K562 (cell line): ENCODE results near the gene IL1RL2. TPM values are rescaled to one million over a fixed set of nuclear protein-coding genes. Genes with fewer than 3 reads are reported as not detected.

ENCODE experiments used
- ATAC-seq: fragments of 200-7000 bp; cut with Tn5 transposase; 3 replicates; pipeline ENCODE4 v1.9.1; 2020; ENCODE audit warnings: moderate library complexity
- BruUV-seq: library from RNA; stranded (reverse); fragments of 400-500 nt; replicated peaks from 2 replicates; lab custom pipeline; 2021; lab: Mats Ljungman, UMichigan
- CTCF ChIA-PET: fragments of 300-600 bp; formaldehyde crosslinking; extraction: SDS; loops from one replicate; lab custom pipeline; 2021; ENCODE audit warnings: low intra/inter-chr PET ratio; lab: Yijun Ruan, JAX
- POLR2A ChIA-PET: fragments of 300-600, 350-650 bp; sonication (Branson Sonifier 250); formaldehyde crosslinking; extraction: SDS; loops from one replicate; lab custom pipeline; 2021; ENCODE audit warnings: antibody characterized with exemption, inconsistent platforms; lab: Yijun Ruan, JAX
- DNase-seq, 4 experiments: peaks; one replicate each; pipeline versions ENCODE4 v3.0.0 to v3.0.0-alpha.2; 2011 to 2018; ENCODE audit warnings: low spot score in 3 of 4, mixed read lengths in 3 of 4; ENCODE audit errors: extremely low read depth in 1 of 4
- FAIRE-seq: peaks from 2 replicates; lab custom pipeline; 2011; peaks lifted over from hg19 to GRCh38; lab: Jason Lieb, UNC
- H2AFZ ChIP-seq: 2 replicates; pipeline ENCODE4 v1.6.0; 2011; ENCODE audit warnings: low read depth, low read length, control low read depth, inconsistent platforms
- H3K27ac ChIP-seq: fragments of 200-600 bp; 3 replicates; pipeline ENCODE4 v1.8.0; 2011; ENCODE audit warnings: low read depth, mild to moderate bottlenecking, control low read depth, inconsistent platforms, low read length, moderate library complexity, mixed read lengths; ENCODE audit errors: extremely low read depth
- H3K27me3 ChIP-seq, 2 experiments: fragments of 300-600 bp in 1 of 2; 2 replicates in 1 of 2; 3 replicates in 1 of 2; pipeline versions ENCODE4 v1.6.0 to v1.8.0; 2011; ENCODE audit warnings: inconsistent platforms in 2 of 2, low read length in 2 of 2, mild to moderate bottlenecking in 1 of 2, mixed read lengths in 1 of 2, moderate library complexity in 1 of 2; ENCODE audit not compliant: control insufficient read depth in 2 of 2, insufficient read depth in 2 of 2
- H3K36me3 ChIP-seq: fragments of 300-600 bp; 3 replicates; pipeline ENCODE4 v1.8.0; 2011; ENCODE audit warnings: mild to moderate bottlenecking, low read length, inconsistent platforms; ENCODE audit not compliant: control insufficient read depth, insufficient read depth
- H3K4me1 ChIP-seq, 2 experiments: fragments of 200-600 bp in 1 of 2; replicated peaks in 1 of 2; 2 replicates in 1 of 2; 3 replicates in 1 of 2; pipeline versions ENCODE4 v1.5.1 to v1.8.0; 2011; ENCODE audit warnings: inconsistent platforms in 2 of 2, low read length in 2 of 2, mild to moderate bottlenecking in 1 of 2, mixed read lengths in 1 of 2, moderate library complexity in 1 of 2; ENCODE audit not compliant: control insufficient read depth in 2 of 2, insufficient read depth in 2 of 2
- H3K4me2 ChIP-seq: 2 replicates; pipeline ENCODE4 v1.6.1; 2011; ENCODE audit warnings: low read length, control low read depth, inconsistent platforms, mixed read lengths; ENCODE audit not compliant: insufficient read depth
- H3K4me3 ChIP-seq: fragments of 200-600 bp; sonication (generic), shearing (Covaris generic); 2 replicates; pipeline ENCODE4 v1.5.1; 2016; ENCODE audit warnings: control low read depth, inconsistent platforms
- H3K79me2 ChIP-seq: fragments of 200-600 bp; 3 replicates; pipeline ENCODE4 v1.8.0; 2011; ENCODE audit warnings: low read length, inconsistent platforms; ENCODE audit not compliant: control insufficient read depth, insufficient read depth
- H3K9ac ChIP-seq, 2 experiments: 2 replicates each; pipeline versions ENCODE4 v1.6.0 to v1.6.1; 2011; ENCODE audit warnings: low read depth in 2 of 2, low read length in 2 of 2, control low read depth in 1 of 2, inconsistent platforms in 1 of 2, mild to moderate bottlenecking in 1 of 2, mixed read lengths in 1 of 2; ENCODE audit not compliant: insufficient read depth in 1 of 2
- H3K9me1 ChIP-seq: one replicate; pipeline ENCODE4 v1.6.0; 2011; ENCODE audit warnings: inconsistent platforms, mild to moderate bottlenecking, low read length, moderate library complexity; ENCODE audit not compliant: control insufficient read depth, insufficient read depth
- H3K9me3 ChIP-seq: replicated peaks from 2 replicates; pipeline ENCODE4 v1.5.1; 2011; ENCODE audit warnings: low read depth, low read length, inconsistent platforms; ENCODE audit not compliant: control insufficient read depth, insufficient read depth
- H4K20me1 ChIP-seq: replicated peaks from 2 replicates; pipeline ENCODE4 v1.6.1; 2011; ENCODE audit warnings: low read length, inconsistent platforms, mixed read lengths; ENCODE audit not compliant: control insufficient read depth, insufficient read depth
- CXXC5 ChIP-seq: fragments of 250-450 bp; sonication (Bioruptor Pico); IDR thresholded peaks from 2 replicates; pipeline ENCODE4 v1.8.0; 2022; ENCODE audit warnings: inconsistent platforms, mild to moderate bottlenecking, moderate library complexity
- KLF1 ChIP-seq: fragments of 450-650 bp; IDR thresholded peaks from 2 replicates; pipeline ENCODE4 v1.6.1; 2016; ENCODE audit warnings: missing genetic modification characterization, missing compliant biosample characterization
- NR2F6 ChIP-seq: fragments of 450-650 bp; formaldehyde crosslinking; IDR thresholded peaks from 2 replicates; pipeline ENCODE4 v1.4.0; 2020; ENCODE audit warnings: mild to moderate bottlenecking
- USF1 ChIP-seq: sonication (generic); formaldehyde crosslinking; IDR thresholded peaks from 2 replicates; pipeline ENCODE4 v1.9.0; 2022; ENCODE audit warnings: mild to moderate bottlenecking, missing genetic modification reagents
- USF2 ChIP-seq: sonication (generic); formaldehyde crosslinking; IDR thresholded peaks from 2 replicates; pipeline ENCODE4 v1.5.0; 2020; ENCODE audit warnings: missing genetic modification reagents
- XRCC4 ChIP-seq: IDR thresholded peaks from one replicate; pipeline ENCODE4 v1.6.1; 2011; ENCODE audit not compliant: insufficient read depth, insufficient read length; ENCODE audit errors: extremely low read depth
- ZNF699 ChIP-seq: fragments of 250-450 bp; sonication (Bioruptor Pico); IDR thresholded peaks from 2 replicates; pipeline ENCODE4 v1.8.0; 2021; ENCODE audit warnings: mild to moderate bottlenecking, moderate library complexity; ENCODE audit not compliant: insufficient replicate concordance
- ZNF76 ChIP-seq: fragments of 250-450 bp; sonication (Bioruptor Pico); IDR thresholded peaks from 2 replicates; pipeline ENCODE4 v1.4.0; 2020; ENCODE audit warnings: mild to moderate bottlenecking, moderate library complexity, borderline replicate concordance
- WGBS: fragments of 100-300 bp; shearing (Covaris generic); methylation state at CpG from one replicate; pipeline ENCODE4 v1.1.6; 2016; ENCODE audit warnings: low coverage, mixed read lengths; ENCODE audit not compliant: insufficient coverage; ENCODE audit errors: missing lambda C conversion rate; 5-methylcytosine and 5-hydroxymethylcytosine counted together
- in situ Hi-C: fragments of 300-500 bp; cut with MboI; formaldehyde crosslinking; loops from 4 replicates; pipeline ENCODE4 v1.15.0; 2018; ENCODE audit warnings: inconsistent platforms, mixed read lengths
- intact Hi-C: fragments of 100-400 bp; cut with micrococcal nuclease; formaldehyde crosslinking; loops from 2 replicates; pipeline ENCODE4 v1.14.2; 2022
- polyA plus RNA-seq, 8 experiments: library from polyadenylated mRNA; depleted of rRNA in 4 of 8; stranded (reverse) in 5 of 8; unstranded in 3 of 8; fragments of >200 nt; fragmentation: Nextera tagmentation in 2 of 8; fragmentation: Illumina TruSeq in 1 of 8; extraction: Ambion mirVana in 2 of 8; extraction: Trizol in 1 of 8; gene quantifications; 2 replicates each; pipeline versions ENCODE4 v1.2.1 to v1.2.3, GENCODE V29; 2011 to 2014; ENCODE audit warnings: inconsistent platforms in 1 of 8, missing spikeins in 1 of 8
- total RNA-seq, 7 experiments: library from RNA; depleted of rRNA in 6 of 7; stranded (reverse); fragments of >200 nt in 6 of 7; fragmentation: Illumina TruSeq in 2 of 7; extraction: Trizol in 2 of 7; gene quantifications; 2 replicates each; pipeline versions ENCODE4 v1.2.1 to v1.2.3, GENCODE V29; 2011 to 2021; ENCODE audit warnings: low replicate concordance in 1 of 7

IL1RL2 gene
- total and polyA plus RNA-seq, 9 of the 15 experiments (the other 6 are each of a cell fraction or from before 2014, with no cell fraction given) = not detected

- POLR2A ChIA-PET = interaction anchor here (1.0 kb wide), 2 partner anchors 8 to 10 kb away, joined by 3 read pairs; no protein-coding TSS in a partner anchor
- Histone ChIP-seq H3K79me2 (no peaks in the 10 kb centered on the region), H3K4me2 (no peak overlapping the region), H3K36me3 (no peaks in the 10 kb centered on the region; the same call in 2 of the 3 replicates), H3K9me3 (peaks cover 3% of the 10 kb centered on the region), H4K20me1 (no peaks in the 10 kb centered on the region), H3K27ac (no peak overlapping the region)
- CTCF ChIA-PET = no interaction called here
- WGBS = 7% methylated on average over 2 of the region's 2 CpGs
- no TSS peak for BruUV-seq
- in situ Hi-C loops = no loop called here
- TF ChIP-seq USF2 (no peak), XRCC4 (no peak)
- TF ChIP-seq, all 486 proteins: peak for 0
- H2AFZ ChIP-seq = no peak overlapping the region
- no peak for ATAC-seq
- no peak overlapping the region for H3K9ac ChIP-seq
- intact Hi-C loops = no loop called here
- no peaks in the 10 kb centered on the region for H3K4me1 ChIP-seq
- H3K9me1 ChIP-seq = no peaks in the 10 kb centered on the region
- no peaks in the 10 kb centered on the region for H3K27me3 ChIP-seq
- DNase-seq = no peak
- FAIRE-seq = no peak
- no peak overlapping the region for H3K4me3 ChIP-seq
Measured at GRCh38 chr2:102149243-102149642, 37.6 kb upstream of the IL1RL2 start.

GRCh38 chr2:102149644-102150455, 37.0 kb upstream of the IL1RL2 start:
- in situ Hi-C loops = no loop called here
- H3K9ac ChIP-seq = no peak overlapping the region
- WGBS = 35% methylated on average over 9 of the region's 9 CpGs
- H4K20me1 ChIP-seq = no peaks in the 10 kb centered on the region
- FAIRE-seq = no peak
- H3K27ac ChIP-seq = no peak overlapping the region
- no peaks in the 10 kb centered on the region for H3K9me3 ChIP-seq
- H3K4me3 ChIP-seq = no peak overlapping the region
- no peak for ATAC-seq
- H3K4me1 ChIP-seq = no peaks in the 10 kb centered on the region
- TF ChIP-seq ZNF76 (CRISPR knock-in tag) (no peak), KLF1 (tag) (no peak), CXXC5 (CRISPR knock-in tag) (no peak), ZNF699 (no peak), USF1 (no peak), NR2F6 (CRISPR knock-in tag) (no peak)
- no peaks in the 10 kb centered on the region for H3K9me1 ChIP-seq
- no peaks in the 10 kb centered on the region for H3K79me2 ChIP-seq
- H3K27me3 ChIP-seq = no peaks in the 10 kb centered on the region
- intact Hi-C loops = no loop called here
- ChIA-PET POLR2A (interaction anchor here (1.0 kb wide), 2 partner anchors 8 to 9 kb away, joined by 3 read pairs; no protein-coding TSS in a partner anchor), CTCF (no interaction called here)
- no peak overlapping the region for H2AFZ ChIP-seq
- H3K4me2 ChIP-seq = no peak overlapping the region
- BruUV-seq = no TSS peak
- DNase-seq = no peak
- no peaks in the 10 kb centered on the region for H3K36me3 ChIP-seq
